ENCODE data around the gene ZIC4. TPM values are rescaled to one million over a fixed set of nuclear protein-coding genes. Genes with fewer than 3 reads are reported as not detected.

ZIC4 gene
- total RNA-seq, 2 donors from 2014 or later = not detected

GRCh38 chr3:147387291-147387884, 19.0 kb downstream of the ZIC4 start:
- no peak overlapping the region for H3K27ac Mint-ChIP-seq
- H3K27me3 Mint-ChIP-seq = peaks cover 54 to 77% of the 10 kb centered on the region in 2 donors
- no peak overlapping the region for H3K4me3 Mint-ChIP-seq
- no peak for DNase-seq (ENCODE audit: low spot score)
- no peaks in the 10 kb centered on the region for H3K4me1 Mint-ChIP-seq (ENCODE audit: low read depth in 2 of 2)
- peaks cover 28% of the 10 kb centered on the region for H3K36me3 Mint-ChIP-seq
- no peak for ATAC-seq
- peaks cover 10% of the 10 kb centered on the region for H3K9me3 Mint-ChIP-seq

- H3K27me3 Mint-ChIP-seq = peaks cover 50 to 78% of the 10 kb centered on the region in 2 donors
- H3K4me1 Mint-ChIP-seq (ENCODE audit: low read depth in 2 of 2) = no peaks in the 10 kb centered on the region
- H3K36me3 Mint-ChIP-seq = peaks cover 28% of the 10 kb centered on the region
- peaks cover 10% of the 10 kb centered on the region for H3K9me3 Mint-ChIP-seq
- no peak overlapping the region for H3K27ac Mint-ChIP-seq
- DNase-seq (ENCODE audit: low spot score) (no peak), ATAC-seq (no peak)
- H3K4me3 Mint-ChIP-seq = no peak overlapping the region
These were observed 21.0 kb downstream of the ZIC4 start for GRCh38 chr3:147385059-147386012.

GRCh38 chr3:147384210-147385058, 21.9 kb downstream of the ZIC4 start:
- peaks cover 10% of the 10 kb centered on the region for H3K9me3 Mint-ChIP-seq
- H3K36me3 Mint-ChIP-seq = peaks cover 21% of the 10 kb centered on the region
- H3K4me1 Mint-ChIP-seq (ENCODE audit: low read depth in 2 of 2) = no peaks in the 10 kb centered on the region
- no peak overlapping the region for H3K4me3 Mint-ChIP-seq
- H3K27ac Mint-ChIP-seq = no peak overlapping the region
- ATAC-seq = no peak
- DNase-seq (ENCODE audit: low spot score) = no peak
- peaks cover 51 to 79% of the 10 kb centered on the region in 2 donors for H3K27me3 Mint-ChIP-seq

GRCh38 chr3:147383617-147384016, 22.7 kb downstream of the ZIC4 start:
- Mint-ChIP-seq H3K9me3 (peaks cover 10% of the 10 kb centered on the region), H3K27me3 (peaks cover 53 to 79% of the 10 kb centered on the region in 2 donors), H3K36me3 (peaks cover 24% of the 10 kb centered on the region), H3K4me1 (ENCODE audit: low read depth in 2 of 2) (no peaks in the 10 kb centered on the region), H3K27ac (no peak overlapping the region), H3K4me3 (no peak overlapping the region)
- DNase-seq (ENCODE audit: low spot score) (no peak), ATAC-seq (no peak)

GRCh38 chr3:147381596-147381995, 24.7 kb downstream of the ZIC4 start:
- ATAC-seq (no peak), DNase-seq (ENCODE audit: low spot score) (no peak)
- no peak overlapping the region for H3K27ac Mint-ChIP-seq
- no peak overlapping the region for H3K4me3 Mint-ChIP-seq
- peaks cover 14% of the 10 kb centered on the region for H3K36me3 Mint-ChIP-seq
- H3K4me1 Mint-ChIP-seq (ENCODE audit: low read depth in 2 of 2) = no peaks in the 10 kb centered on the region
- H3K9me3 Mint-ChIP-seq = peaks cover 7% of the 10 kb centered on the region
- peaks cover 47 to 76% of the 10 kb centered on the region in 2 donors for H3K27me3 Mint-ChIP-seq

GRCh38 chr3:147380977-147381376, 25.4 kb downstream of the ZIC4 start:
- Mint-ChIP-seq H3K9me3 (peaks cover 7% of the 10 kb centered on the region), H3K4me1 (ENCODE audit: low read depth in 2 of 2) (no peaks in the 10 kb centered on the region), H3K27ac (no peak overlapping the region), H3K27me3 (peaks cover 41 to 70% of the 10 kb centered on the region in 2 donors), H3K4me3 (no peak overlapping the region), H3K36me3 (peaks cover 14% of the 10 kb centered on the region)
- ATAC-seq (no peak), DNase-seq (ENCODE audit: low spot score) (no peak)

- Mint-ChIP-seq H3K4me3 (no peak overlapping the region), H3K9me3 (peaks cover 2% of the 10 kb centered on the region), H3K36me3 (peaks cover 14% of the 10 kb centered on the region), H3K27ac (no peak overlapping the region), H3K27me3 (peaks cover 36 to 65% of the 10 kb centered on the region in 2 donors), H3K4me1 (ENCODE audit: low read depth in 2 of 2) (no peaks in the 10 kb centered on the region)
- DNase-seq (ENCODE audit: low spot score) = no peak
- ATAC-seq = no peak
These were observed 25.9 kb downstream of the ZIC4 start for GRCh38 chr3:147380387-147380951.

GRCh38 chr3:147379651-147380050, 26.7 kb downstream of the ZIC4 start:
- no peak for DNase-seq (ENCODE audit: low spot score)
- H3K27me3 Mint-ChIP-seq = peaks cover 32 to 60% of the 10 kb centered on the region in 2 donors
- H3K36me3 Mint-ChIP-seq = peaks cover 14% of the 10 kb centered on the region
- ATAC-seq = no peak
- H3K27ac Mint-ChIP-seq = no peak overlapping the region
- H3K4me1 Mint-ChIP-seq (ENCODE audit: low read depth in 2 of 2) = no peaks in the 10 kb centered on the region
- no peak overlapping the region for H3K4me3 Mint-ChIP-seq
- peaks cover 2% of the 10 kb centered on the region for H3K9me3 Mint-ChIP-seq

GRCh38 chr3:147377412-147378367, 28.7 kb downstream of the ZIC4 start:
- Mint-ChIP-seq H3K27ac (no peak overlapping the region), H3K27me3 (peaks cover 28 to 40% of the 10 kb centered on the region in 2 donors), H3K4me3 (no peak overlapping the region), H3K9me3 (no peaks in the 10 kb centered on the region), H3K36me3 (peaks cover 7% of the 10 kb centered on the region), H3K4me1 (ENCODE audit: low read depth in 2 of 2) (no peaks in the 10 kb centered on the region)
- DNase-seq (ENCODE audit: low spot score) = no peak
- ATAC-seq = no peak

GRCh38 chr3:147373301-147373700, 33.0 kb downstream of the ZIC4 start:
- Mint-ChIP-seq H3K36me3 (peaks cover 17% of the 10 kb centered on the region), H3K4me1 (ENCODE audit: low read depth in 2 of 2) (no peaks in the 10 kb centered on the region), H3K27ac (no peak overlapping the region), H3K9me3 (peaks cover 4% of the 10 kb centered on the region), H3K27me3 (peaks cover 41 to 52% of the 10 kb centered on the region in 2 donors), H3K4me3 (no peak overlapping the region)
- no peak for ATAC-seq
- DNase-seq (ENCODE audit: low spot score) = no peak

- ATAC-seq (no peak), DNase-seq (ENCODE audit: low spot score) (no peak)
- Mint-ChIP-seq H3K9me3 (peaks cover 4% of the 10 kb centered on the region), H3K4me1 (ENCODE audit: low read depth in 2 of 2) (no peaks in the 10 kb centered on the region), H3K36me3 (peaks cover 18% of the 10 kb centered on the region), H3K27ac (no peak overlapping the region), H3K27me3 (peaks cover 39 to 51% of the 10 kb centered on the region in 2 donors), H3K4me3 (no peak overlapping the region)
These were observed 33.8 kb downstream of the ZIC4 start for GRCh38 chr3:147372525-147373027.

GRCh38 chr3:147371771-147372340, 34.5 kb downstream of the ZIC4 start:
- H3K9me3 Mint-ChIP-seq = peaks cover 4% of the 10 kb centered on the region
- H3K4me1 Mint-ChIP-seq (ENCODE audit: low read depth in 2 of 2) = no peaks in the 10 kb centered on the region
- DNase-seq (ENCODE audit: low spot score) = no peak
- H3K4me3 Mint-ChIP-seq = no peak overlapping the region
- peaks cover 18% of the 10 kb centered on the region for H3K36me3 Mint-ChIP-seq
- no peak for ATAC-seq
- peaks cover 38 to 44% of the 10 kb centered on the region in 2 donors for H3K27me3 Mint-ChIP-seq
- no peak overlapping the region for H3K27ac Mint-ChIP-seq
